ENCODE results near the gene PSD4. TPM values are rescaled to one million over a fixed set of nuclear protein-coding genes. Genes with fewer than 3 reads are reported as not detected.

The PSD4 gene
- total and polyA plus RNA-seq, 2 of the 8 experiments (the other 6 are each of a cell fraction or from before 2014, with no cell fraction given), result 0.53 to 1.2 TPM

DNA sequence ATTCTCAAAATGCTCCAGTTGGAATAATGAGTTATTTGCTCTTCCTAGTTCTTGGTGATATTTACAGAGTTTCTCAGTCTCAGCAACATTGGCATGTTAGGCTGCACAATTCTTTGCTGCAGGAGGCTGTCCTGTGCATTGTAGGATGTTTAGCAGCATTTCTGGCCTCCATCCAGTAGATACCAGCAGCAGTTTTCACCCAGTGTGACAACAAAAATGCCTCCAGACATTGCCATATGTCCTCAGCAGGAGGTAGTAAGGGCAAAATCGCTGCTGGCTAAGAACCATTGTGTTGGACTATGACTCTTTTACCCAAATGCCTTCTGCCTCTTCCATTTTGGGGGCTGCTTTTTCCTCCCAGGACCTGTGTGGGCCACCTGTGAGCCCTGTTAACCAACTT is 54.6 kb downstream of the PSD4 start:
- FAIRE-seq (no peak), DNase-seq (ENCODE audit: low read depth in 1 of 2, low spot score in 2 of 2) (no peak)
- Histone ChIP-seq H3K36me3 (ENCODE audit: control insufficient read depth in 2 of 4, insufficient read depth in 4 of 4, low read length in 3 of 4) (no peaks in the 10 kb centered on the region), H2BK12ac (ENCODE audit: low read depth, low read length) (no peak overlapping the region), H3K27me3 (replicated peaks in 1 of 4; ENCODE audit: control insufficient read depth in 3 of 4, extremely low read depth in 1 of 4, insufficient read depth in 3 of 4, low read length in 3 of 4) (no peaks in the 10 kb centered on the region), H3K27ac (ENCODE audit: low read depth, low read length) (no peak overlapping the region), H4K20me1 (replicated peaks in 1 of 2; ENCODE audit: control insufficient read depth in 1 of 2, insufficient read depth in 2 of 2, low read length in 2 of 2) (no peaks in the 10 kb centered on the region), H3K56ac (replicated peaks; ENCODE audit: insufficient read length, low read depth, low read length) (no peak overlapping the region), H3K4ac (replicated peaks; ENCODE audit: insufficient read length, low read depth, low read length) (no peak overlapping the region), H3K4me3 (ENCODE audit: extremely low read depth in 1 of 4, insufficient read depth in 2 of 4, low read depth in 3 of 4, low read length in 4 of 4) (no peak overlapping the region), H3K4me1 (replicated peaks in 1 of 4; ENCODE audit: control insufficient read depth in 3 of 4, insufficient read depth in 4 of 4, low read length in 3 of 4) (peaks cover 0 to 6% (median 3%) of the 10 kb centered on the region in 4 experiments; a peak in 4 of 7 replicates), H3K4me2 (ENCODE audit: insufficient read depth in 1 of 2, low read depth in 2 of 2, low read length in 2 of 2) (no peak overlapping the region), H4K5ac (ENCODE audit: insufficient read length, low read depth, low read length) (no peak overlapping the region), H3K9ac (replicated peaks in 1 of 4; ENCODE audit: extremely low read depth in 1 of 4, low read depth in 3 of 4, low read length in 3 of 4) (no peak overlapping the region), H3K79me2 (ENCODE audit: control insufficient read depth in 1 of 2, insufficient read depth in 2 of 2, low read length in 2 of 2) (no peaks in the 10 kb centered on the region), H4K8ac (ENCODE audit: extremely low read depth, insufficient read depth, low read length) (no peak overlapping the region), H2BK5ac (ENCODE audit: low read depth, low read length) (no peak overlapping the region), H2AK5ac (ENCODE audit: low read depth, low read length) (no peak overlapping the region), H3K14ac (ENCODE audit: insufficient read length) (no peak overlapping the region), H2AFZ (ENCODE audit: low read length) (no peak overlapping the region), H2BK15ac (ENCODE audit: low read length) (no peak overlapping the region), H3K9me3 (ENCODE audit: insufficient read depth in 2 of 2, low read depth in 1 of 2, low read length in 1 of 2) (no peaks in the 10 kb centered on the region), H2BK20ac (ENCODE audit: low read length) (no peak overlapping the region), H3K18ac (ENCODE audit: extremely low read depth, low read length) (no peak overlapping the region), H2BK120ac (replicated peaks; ENCODE audit: low read depth, low read length) (no peak overlapping the region), H4K91ac (replicated peaks; ENCODE audit: insufficient read length, low read length) (no peak overlapping the region), H3K23me2 (ENCODE audit: low read depth, low read length) (no peaks in the 10 kb centered on the region; the same call in 1 of the 2 replicates), H3K79me1 (ENCODE audit: low read depth, low read length) (no peaks in the 10 kb centered on the region), H3K23ac (ENCODE audit: insufficient read length) (no peak overlapping the region)
- CTCF ChIA-PET (ENCODE audit: partially characterized antibody), result interaction anchor here (1.7 to 4.2 kb wide), 2 partner anchors 24 to 142 kb away, joined by 4 to 22 read pairs; no protein-coding TSS in a partner anchor
- POLR2A ChIA-PET (ENCODE audit: partially characterized antibody), result no interaction called here
- WGBS, 2 experiments (ENCODE audit: extremely low coverage in 1 of 2, insufficient coverage in 1 of 2, insufficient read length in 1 of 2, insufficient replicate concordance in 2 of 2, low coverage in 1 of 2, low lambda C conversion rate in 2 of 2, missing lambda C conversion rate in 1 of 2), result 94% methylated on average over 1 of the region's 1 CpG; no CpG with 5 or more reads in 1 of the 2 experiments
- TF ChIP-seq EZH2 (IDR thresholded peaks at IDR 0.05; ENCODE audit: low read depth, low read length, severe bottlenecking), result no peak
- TF ChIP-seq FOSL1 (IDR thresholded peaks at IDR 0.05; ENCODE audit: insufficient read depth, low read depth, low read length), result no peak
- TF ChIP-seq JUND (IDR thresholded peaks at IDR 0.05; ENCODE audit: low read length), result no peak
- TF ChIP-seq PHF8 (conservative IDR thresholded peaks at IDR 0.05; ENCODE audit: low read depth, low read length), result no peak
- no peak for TF ChIP-seq POLR2A (IDR thresholded peaks at IDR 0.05; ENCODE audit: control extremely low read depth in 1 of 2, low read depth in 2 of 2, low read length in 2 of 2)
- no peak for TF ChIP-seq CBX5 (IDR thresholded peaks at IDR 0.05; ENCODE audit: low read depth, low read length)
- no peak for TF ChIP-seq CHD1 (IDR thresholded peaks at IDR 0.05; ENCODE audit: low read depth, low read length)
- TF ChIP-seq SP2 (IDR thresholded peaks at IDR 0.05; ENCODE audit: low read length), result no peak
- TF ChIP-seq TBP (IDR thresholded peaks at IDR 0.05; ENCODE audit: low read depth, low read length), result no peak
- no peak for TF ChIP-seq JUN (IDR thresholded peaks at IDR 0.05; ENCODE audit: low read depth, low read length)
- TF ChIP-seq SRF (IDR thresholded peaks at IDR 0.05; ENCODE audit: low read depth, low read length), result no peak
- TF ChIP-seq, protein P1, sequence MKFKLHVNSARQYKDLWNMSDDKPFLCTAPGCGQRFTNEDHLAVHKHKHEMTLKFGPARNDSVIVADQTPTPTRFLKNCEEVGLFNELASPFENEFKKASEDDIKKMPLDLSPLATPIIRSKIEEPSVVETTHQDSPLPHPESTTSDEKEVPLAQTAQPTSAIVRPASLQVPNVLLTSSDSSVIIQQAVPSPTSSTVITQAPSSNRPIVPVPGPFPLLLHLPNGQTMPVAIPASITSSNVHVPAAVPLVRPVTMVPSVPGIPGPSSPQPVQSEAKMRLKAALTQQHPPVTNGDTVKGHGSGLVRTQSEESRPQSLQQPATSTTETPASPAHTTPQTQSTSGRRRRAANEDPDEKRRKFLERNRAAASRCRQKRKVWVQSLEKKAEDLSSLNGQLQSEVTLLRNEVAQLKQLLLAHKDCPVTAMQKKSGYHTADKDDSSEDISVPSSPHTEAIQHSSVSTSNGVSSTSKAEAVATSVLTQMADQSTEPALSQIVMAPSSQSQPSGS (IDR thresholded peaks at IDR 0.05; ENCODE audit: low read length), result no peak
- no peak for TF ChIP-seq SP1 (IDR thresholded peaks at IDR 0.05; ENCODE audit: low read depth, low read length)
- TF ChIP-seq ZNF274 (IDR thresholded peaks at IDR 0.05; ENCODE audit: borderline replicate concordance, extremely low read depth, low read length), result no peak
